NOMO-1 treated with DMSO at 0.1 percent for 48 hours (cell line): Measurements from ENCODE around the gene SEMA7A.

Experiments
- DNase-seq: peaks from one replicate; lab custom pipeline; 2025; ENCODE audit not compliant: unreplicated experiment; lab: John Stamatoyannopoulos, UW

The SEMA7A gene

DNA sequence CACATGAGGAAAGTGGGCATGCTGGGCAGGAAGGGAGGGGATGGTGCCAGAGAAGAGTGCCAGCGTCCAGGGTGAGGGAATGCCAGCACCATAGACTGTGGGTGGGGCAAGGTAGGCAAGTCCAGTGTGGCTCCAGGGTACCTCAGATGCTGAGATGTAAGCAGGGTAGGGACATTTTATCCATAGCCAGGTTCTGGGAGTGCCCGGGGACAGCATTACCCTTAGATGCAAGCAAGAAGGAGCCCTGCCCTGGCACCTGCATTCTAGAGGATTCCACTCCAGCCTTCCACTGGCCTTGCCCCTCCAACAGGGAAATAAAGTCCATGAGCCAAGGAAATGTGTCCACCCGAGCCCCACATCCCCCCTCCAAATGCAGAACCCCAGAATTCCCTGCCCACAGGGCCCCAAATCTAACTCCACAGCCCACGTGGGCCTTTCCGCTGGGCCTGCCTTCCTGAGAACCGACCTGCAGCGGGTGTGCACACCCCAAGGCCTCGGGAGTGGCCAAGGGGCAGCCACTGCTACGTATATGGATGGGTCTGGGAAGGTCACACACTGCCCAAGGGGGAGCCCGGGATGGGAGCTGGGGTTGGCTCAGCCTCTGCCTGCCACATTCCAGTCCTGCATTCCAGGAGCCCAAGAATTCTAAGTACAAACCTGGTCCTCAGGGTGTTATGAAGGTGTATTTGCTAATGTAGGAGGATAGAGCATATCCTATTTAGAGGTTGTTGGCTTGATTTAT lies 46.0 kb downstream of the SEMA7A start:
- no peak for DNase-seq

DNA sequence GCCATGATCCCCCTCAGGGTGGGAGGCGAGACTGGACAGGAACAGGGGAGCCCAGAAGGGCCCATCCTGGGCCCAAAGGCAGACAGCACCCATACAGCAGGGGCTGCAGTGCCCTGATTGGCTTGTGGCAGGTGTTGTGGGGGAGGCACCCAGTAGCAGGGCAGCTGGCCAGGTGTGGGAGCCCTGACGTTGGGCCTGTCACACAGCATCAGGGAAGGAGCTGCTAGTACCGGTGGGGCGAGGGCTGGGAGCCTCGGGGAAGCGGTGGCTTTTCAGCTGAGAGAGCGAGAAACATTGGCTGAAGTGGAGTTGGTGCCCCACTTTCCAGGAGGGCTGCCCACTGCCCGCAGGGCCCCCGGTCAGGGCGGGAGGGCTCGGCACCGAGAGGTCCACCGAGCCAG lies 46.6 kb downstream of the SEMA7A start:
- no peak for DNase-seq

DNA sequence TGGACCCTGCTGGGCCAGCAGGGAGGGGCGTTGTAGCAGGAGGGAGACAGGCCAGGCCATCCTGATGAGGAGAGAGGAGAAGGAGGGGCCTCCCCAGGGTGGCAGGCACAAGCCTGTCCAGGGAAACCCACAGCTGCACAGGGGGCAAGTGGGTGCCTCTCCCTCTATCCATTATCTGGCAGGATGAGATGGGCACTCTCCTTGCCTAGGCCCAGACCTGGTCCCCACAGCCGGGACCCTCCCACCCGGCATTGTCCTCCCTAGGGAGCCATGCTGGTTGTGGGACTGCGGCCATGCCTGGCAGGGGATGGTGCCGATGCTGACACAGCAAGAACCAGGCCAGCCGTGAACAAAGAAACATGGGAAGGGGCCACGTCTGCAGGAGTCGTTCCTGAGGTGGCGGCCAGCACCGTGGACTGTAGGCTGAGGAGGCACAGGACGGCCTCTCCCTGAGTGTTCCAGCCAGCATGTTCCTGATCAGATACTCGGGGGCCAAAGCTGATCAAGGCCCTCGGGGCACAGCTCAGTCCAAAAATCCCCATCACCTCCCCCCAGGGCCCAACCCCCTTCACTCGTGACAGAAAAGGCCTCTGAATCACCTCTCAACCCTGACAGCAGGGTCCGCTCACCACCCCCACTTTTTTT lies 47.1 kb downstream of the SEMA7A start:
- no peak for DNase-seq

GRCh38 chr15:74385733-74386132 lies 48.0 kb downstream of the SEMA7A start:
- no peak for DNase-seq

DNA sequence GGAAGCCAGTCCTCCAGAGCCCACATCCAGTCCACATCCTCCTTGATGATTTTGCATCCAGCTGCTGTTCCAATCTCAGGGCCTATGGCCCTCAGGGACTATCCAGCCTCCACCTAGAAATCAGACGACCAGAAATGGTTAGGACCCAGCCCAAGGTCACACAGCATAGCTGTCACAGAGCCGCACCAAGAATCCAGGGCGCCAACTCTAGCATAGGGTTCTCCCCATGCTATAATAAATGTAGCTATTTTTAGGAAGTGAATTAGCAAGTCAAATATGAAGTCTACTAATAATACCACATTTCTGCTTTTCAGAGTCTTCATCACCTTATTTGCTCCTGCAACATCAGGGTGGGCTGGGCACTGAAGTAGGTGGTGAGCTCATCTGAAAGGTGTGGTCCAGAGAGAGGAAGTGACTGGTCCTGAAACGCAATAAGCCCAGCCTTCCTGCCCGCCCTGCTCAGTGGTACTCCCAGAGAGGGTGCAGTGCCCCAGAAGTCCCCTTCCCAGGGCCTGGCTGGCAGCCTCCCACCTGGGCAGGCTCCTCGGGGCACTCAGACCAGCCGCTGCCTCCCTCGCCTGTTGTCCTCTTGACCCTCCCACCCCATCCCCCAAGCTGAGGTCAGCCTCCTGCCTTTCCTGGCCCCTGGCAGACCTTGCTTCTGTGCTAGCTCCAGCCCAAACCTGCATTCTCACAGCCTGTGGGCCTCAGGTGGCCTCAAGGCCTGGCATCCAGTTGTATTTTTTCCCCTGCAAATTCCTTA lies 48.7 kb downstream of the SEMA7A start:
- DNase-seq: peak; percentile 90

GRCh38 chr15:74384566-74384880 lies 49.2 kb downstream of the SEMA7A start:
- no peak for DNase-seq

- DNase-seq: no peak
Observed at GRCh38 chr15:74383695-74384565, 49.8 kb downstream of the SEMA7A start.

- DNase-seq: no peak
Observed at GRCh38 chr15:74383286-74383685, 50.5 kb downstream of the SEMA7A start.

DNA sequence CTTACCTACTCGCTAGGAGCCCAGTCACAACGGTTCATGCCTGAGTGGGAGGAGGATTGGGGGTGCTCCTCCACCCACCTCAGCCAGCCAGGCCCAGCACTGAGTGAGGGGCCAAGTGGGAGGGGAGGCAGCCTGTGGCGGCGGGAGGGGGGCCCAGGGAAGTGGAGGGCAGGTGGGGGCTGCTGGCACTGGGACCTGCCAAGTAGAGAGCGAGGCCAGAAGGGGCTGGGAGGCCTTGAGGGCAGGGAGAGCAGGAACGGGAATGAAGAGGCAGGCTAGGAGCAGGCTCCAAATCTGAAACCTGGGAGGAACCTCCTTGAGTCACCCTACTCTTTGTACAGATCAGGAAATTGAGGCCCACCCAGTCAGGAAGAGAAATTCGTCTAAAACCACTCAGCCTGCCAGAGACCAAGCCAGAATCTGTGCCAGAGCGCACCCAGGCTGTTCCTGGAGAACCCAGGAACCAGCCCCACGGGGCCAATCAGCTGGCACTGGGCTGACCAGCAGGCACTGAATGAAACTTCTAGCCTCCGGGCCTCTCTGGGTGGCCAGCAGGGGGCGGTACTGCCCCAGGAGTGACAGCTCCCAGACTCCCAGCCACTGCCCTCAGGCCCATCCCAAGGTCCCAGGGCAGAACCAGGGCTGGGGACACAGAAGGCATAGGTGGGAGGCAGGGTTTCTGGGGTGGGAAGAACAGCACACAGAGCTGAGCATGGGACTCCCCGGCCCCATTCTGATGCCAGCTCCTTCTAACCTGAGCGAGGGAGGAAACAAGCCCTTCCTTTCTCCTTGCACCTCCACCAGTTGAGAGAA lies 51.5 kb downstream of the SEMA7A start:
- DNase-seq: peak; percentile 62

DNA sequence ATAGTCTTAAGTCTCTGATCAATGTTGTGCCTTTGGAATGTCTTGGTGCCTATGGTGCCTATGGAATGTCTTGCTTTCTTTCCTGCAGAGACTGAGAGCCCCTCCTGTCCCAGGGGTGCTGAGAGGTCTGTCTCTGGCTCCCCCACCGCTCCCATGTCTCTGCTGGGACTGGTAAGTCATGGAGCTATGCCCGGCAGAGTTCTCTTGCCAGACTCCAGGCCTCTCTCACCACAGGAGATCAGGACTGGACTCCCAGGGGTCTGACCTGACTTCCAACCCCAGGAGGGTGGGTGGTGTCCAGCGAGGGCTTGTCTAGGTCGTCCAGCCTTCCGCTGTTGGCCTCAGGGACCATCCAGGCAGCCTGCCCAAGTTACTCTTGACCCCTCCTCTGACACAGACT lies 52.3 kb downstream of the SEMA7A start:
- no peak for DNase-seq

- no peak for DNase-seq
Observed at GRCh38 chr15:74381190-74381453, 52.6 kb downstream of the SEMA7A start.

DNA sequence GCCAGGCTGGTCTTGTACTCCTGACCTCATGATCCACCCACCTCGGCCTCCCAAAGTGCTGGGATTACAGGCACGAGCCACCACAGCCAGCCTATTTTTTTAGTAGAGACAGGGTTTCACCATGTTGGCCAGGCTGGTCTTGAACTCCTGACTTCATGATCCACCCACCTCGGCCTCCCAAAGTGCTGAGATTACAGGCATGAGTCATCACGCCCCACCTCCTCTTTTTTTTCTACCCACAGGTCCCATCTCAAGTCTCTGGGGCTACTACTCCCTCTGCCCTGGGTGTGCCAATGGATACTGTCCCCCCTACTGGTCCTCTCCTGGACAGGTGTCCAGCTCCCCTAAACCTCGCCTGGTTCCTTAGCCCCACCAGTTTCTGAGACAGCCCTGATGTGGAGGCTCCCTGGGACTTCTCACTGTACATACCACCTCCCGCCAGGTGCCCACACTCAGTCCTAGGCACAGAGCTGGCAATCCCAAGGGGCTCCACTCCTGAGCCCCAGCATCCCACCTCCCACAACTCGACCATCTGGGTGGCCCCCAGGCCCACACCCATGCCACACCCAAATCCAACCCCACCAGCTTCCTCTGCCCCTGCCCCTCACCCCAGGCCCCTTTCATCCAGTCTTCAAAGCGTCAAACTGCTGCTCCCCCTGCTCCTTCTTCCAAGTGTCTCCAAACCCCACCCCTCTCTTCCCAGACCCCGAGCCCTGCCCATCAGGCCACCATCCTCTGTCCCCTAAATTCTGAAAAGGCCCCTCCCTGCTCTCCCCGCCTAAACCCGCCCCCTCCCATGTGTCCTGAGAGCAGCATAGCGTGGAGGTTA lies 53.2 kb downstream of the SEMA7A start:
- no peak for DNase-seq

DNA sequence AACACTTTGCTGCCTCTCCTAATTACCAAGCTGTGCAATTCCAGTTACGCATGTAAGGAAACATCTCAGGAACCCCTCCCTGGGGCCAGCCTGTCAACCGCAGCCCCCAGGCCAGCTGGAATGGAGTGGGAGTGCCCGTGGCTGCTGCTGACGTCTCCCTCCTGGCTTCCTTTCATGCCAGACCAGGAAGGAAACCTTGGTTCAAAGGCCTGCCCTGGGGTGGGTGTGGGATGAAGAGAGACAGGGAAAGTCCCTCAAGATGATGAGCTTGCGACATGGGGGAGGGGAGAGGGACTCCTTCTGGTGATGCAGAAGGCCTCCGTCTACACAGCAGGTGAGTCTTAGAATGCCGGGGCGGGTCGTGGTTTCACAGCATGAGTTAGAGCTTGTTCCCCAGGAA lies 54.9 kb downstream of the SEMA7A start:
- DNase-seq: no peak

GRCh38 chr15:74377831-74378766 lies 55.7 kb downstream of the SEMA7A start:
- DNase-seq: no peak

DNA sequence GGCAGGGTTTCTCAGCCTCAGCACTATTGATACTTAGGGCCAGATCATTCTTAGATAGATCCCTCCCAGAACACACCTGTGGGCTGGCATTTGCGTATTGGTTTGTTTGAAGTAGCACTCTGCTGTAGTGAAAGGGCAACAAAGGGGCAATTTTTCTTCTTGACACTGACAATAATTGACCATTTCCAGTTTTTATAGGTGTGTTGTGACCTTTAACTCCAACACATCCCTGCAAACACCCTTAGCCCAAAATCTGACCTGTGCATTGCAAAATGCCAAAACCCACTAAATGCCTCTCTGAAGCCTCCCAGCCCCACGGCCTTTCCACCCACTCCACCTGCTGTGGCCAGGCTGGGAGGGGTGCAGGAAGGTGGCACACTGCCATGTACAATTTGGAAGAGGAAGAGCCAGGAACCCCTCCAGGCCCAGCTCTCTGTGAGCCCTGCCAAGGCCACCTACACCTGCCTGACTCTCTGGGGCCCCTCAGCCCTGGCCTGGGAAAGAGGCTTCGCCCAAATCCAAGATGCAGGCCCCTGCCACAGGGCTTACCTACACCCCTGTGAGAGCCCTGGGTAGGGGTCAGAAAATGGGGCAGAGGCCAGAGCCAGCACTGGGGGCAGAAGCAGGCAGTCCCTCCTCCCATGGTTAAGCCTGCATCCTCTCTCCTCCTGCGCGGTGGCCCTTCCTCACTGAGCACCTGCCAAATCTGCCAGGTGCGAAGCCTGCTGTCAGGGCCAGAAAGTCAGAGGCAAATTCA lies 56.8 kb downstream of the SEMA7A start:
- DNase-seq: no peak

GRCh38 chr15:74376226-74376625 lies 57.5 kb downstream of the SEMA7A start:
- no peak for DNase-seq

GRCh38 chr15:74375303-74375693 lies 58.5 kb downstream of the SEMA7A start:
- peak; percentile 78 for DNase-seq
